Tibial nerve (tissue), 4 donors: Measurements from ENCODE around the gene SUSD3.

Source experiments
- EP300 ChIP-seq, 2 donors: sonication (generic); formaldehyde crosslinking; IDR thresholded peaks; one replicate each; pipeline ENCODE4 v1.6.1; 2017; ENCODE audit warnings: antibody characterized with exemption in 2 of 2, mild to moderate bottlenecking in 1 of 2
- TF ChIP-seq, protein P1 (sequence below), 5 experiments: fragments of 200-600 bp in 3 of 5; fragments of 450-650 bp in 2 of 5; sonication (generic) in 3 of 5; IDR thresholded peaks; one replicate each; pipeline ENCODE4 v1.5.1; 2016 to 2019; ENCODE audit warnings: antibody characterized with exemption in 5 of 5, mild to moderate bottlenecking in 3 of 5, moderate library complexity in 2 of 5

DNA sequence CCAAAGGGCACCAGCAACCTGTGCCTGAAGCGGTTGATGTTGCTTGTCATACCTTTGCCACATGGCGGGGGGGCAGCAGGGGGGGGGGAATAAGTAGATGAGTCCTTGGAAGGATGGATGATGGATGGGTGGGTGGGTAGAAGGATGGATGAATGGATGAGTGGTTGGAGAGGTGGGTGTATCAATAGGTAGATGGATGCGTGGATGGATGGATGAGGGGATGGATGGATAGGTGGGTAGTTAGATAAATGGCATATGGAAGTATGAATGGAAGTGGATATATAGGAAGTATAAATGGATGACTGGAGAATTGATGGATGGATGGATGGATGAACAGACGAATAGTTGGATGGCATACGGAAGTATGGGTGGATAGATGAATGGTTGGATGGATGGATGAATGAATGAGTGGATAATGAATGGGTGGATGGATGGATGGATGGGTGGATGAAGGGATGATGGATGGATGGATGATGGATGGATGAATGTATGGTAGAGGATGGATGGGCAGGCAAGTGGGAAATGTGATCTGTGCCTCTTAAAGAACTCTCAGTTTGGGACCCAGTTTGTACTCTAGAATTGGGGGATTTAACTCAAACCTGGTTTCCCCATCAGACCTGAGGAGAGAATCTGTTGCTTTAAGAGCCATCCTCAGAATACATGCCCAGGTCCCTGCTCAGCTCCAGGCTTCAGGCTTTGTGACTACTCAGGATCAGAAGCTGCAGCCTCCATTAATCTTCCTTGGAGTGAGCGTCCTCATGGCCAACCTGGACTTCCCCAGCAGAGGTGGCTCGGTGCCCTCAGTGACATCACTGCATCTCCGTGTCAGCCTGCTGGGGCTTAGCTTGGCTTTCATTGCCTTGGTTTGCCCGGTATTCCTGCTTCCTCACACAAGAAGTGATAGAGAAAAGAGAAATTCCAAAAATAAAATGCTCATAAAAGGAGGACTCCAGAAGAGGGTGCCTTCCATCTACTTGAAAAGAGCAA is 27.6 kb upstream of the SUSD3 start:
- TF ChIP-seq, protein P1, sequence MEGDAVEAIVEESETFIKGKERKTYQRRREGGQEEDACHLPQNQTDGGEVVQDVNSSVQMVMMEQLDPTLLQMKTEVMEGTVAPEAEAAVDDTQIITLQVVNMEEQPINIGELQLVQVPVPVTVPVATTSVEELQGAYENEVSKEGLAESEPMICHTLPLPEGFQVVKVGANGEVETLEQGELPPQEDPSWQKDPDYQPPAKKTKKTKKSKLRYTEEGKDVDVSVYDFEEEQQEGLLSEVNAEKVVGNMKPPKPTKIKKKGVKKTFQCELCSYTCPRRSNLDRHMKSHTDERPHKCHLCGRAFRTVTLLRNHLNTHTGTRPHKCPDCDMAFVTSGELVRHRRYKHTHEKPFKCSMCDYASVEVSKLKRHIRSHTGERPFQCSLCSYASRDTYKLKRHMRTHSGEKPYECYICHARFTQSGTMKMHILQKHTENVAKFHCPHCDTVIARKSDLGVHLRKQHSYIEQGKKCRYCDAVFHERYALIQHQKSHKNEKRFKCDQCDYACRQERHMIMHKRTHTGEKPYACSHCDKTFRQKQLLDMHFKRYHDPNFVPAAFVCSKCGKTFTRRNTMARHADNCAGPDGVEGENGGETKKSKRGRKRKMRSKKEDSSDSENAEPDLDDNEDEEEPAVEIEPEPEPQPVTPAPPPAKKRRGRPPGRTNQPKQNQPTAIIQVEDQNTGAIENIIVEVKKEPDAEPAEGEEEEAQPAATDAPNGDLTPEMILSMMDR (IDR thresholded peaks at IDR 0.05): no peak
- no peak for TF ChIP-seq EP300 (IDR thresholded peaks at IDR 0.05)
